Measurements from ENCODE around the gene SGSM1.
"Not testable (repeated sequence)": the region's sequence is repeated elsewhere in the genome, so short reads cannot be mapped to it uniquely, and the experiment has no call there.

The SGSM1 gene

DNA sequence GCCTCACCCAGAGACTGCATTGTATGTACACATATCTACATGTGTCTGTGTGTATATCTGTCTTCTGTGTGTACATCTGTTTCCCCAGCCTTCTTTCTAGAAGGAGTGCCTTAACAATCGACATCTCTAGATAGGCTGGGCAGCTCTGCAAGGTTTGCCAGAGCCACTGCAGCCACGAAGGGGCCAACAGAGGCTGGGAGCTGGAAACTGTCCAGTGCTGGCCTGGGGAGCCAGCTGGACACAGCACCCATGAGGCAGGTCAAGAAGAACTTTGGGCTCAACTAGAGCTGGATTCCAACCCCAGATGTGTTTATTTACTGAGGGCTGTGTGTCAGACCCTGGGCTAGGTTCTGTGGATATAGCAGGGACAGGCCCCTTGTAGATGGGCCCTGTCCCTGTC lies 3.3 kb downstream of the SGSM1 start:
- DNase-seq, result no peak

DNA sequence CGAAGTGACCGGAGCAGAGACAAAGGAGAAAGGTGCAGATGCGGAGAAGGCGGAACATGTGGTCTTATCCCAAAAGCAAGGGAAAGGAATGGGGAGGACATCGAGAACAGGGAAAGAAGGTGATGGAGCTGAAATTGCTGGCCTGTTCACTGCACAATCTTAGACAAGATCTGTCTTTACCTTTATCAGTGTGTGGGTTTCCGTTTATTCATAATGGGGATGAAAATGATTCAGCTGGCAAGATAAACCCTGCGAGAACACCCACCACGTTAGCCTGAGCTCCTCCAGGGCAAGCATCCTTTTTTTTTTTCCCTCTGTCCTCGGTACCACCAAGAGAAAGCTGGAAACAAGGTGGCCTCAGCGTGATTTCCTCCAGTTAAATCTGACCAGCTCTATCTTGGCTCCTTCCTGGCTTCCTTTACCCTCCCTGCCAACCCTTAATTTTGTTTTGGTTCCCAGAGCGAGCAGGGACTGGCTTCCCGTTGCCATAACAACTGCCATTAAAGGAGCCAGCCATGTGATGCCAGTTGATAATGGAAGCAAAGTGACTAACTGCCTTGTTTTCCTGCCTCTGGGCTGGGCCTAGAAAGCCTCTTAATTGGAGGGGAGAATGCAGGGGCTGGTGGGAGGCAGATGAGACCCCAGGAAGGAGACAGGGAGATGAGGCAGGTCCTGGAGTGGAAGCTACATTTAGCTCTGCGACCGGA lies 4.2 kb downstream of the SGSM1 start:
- DNase-seq, result no peak

DNA sequence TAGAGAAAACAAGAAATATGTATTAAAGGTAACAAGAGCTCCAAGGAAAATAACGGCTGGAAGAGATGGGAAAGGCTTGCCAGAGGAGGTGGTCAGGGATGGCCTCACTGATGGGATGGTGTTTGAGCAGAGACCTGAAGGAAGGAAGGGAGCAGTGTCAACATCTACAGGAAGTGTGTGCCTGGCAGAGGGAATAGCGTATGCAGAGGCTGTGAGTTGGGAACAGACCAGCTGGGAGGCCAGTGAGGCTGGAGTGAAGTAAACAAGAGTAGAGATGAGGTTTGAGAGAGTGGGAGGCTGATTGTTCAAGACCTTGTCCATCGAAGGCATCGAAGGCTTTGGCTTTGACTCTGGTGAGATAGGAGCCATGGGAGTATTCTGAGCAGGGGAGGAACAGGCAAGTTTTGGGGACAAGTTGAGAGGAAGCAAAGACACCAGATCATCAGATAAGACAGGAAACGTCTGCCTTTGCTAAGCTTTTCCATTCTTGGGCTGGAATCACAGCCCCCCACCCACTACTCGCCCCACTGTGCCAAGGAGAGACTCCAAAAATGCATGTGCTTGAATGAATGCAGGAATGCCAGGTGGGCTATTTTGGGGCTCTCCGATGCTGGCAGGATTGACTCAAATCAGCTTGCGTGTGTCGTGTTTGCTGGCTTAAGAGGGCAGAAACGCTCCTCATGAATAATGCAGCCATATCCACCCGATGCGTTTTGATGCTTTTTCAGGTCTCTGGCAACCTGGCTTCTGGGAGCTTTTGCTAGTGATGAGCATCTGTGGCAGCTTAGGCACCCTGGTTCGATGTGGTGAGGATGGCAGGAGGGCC lies 7.2 kb downstream of the SGSM1 start:
- DNase-seq, result no peak

DNA sequence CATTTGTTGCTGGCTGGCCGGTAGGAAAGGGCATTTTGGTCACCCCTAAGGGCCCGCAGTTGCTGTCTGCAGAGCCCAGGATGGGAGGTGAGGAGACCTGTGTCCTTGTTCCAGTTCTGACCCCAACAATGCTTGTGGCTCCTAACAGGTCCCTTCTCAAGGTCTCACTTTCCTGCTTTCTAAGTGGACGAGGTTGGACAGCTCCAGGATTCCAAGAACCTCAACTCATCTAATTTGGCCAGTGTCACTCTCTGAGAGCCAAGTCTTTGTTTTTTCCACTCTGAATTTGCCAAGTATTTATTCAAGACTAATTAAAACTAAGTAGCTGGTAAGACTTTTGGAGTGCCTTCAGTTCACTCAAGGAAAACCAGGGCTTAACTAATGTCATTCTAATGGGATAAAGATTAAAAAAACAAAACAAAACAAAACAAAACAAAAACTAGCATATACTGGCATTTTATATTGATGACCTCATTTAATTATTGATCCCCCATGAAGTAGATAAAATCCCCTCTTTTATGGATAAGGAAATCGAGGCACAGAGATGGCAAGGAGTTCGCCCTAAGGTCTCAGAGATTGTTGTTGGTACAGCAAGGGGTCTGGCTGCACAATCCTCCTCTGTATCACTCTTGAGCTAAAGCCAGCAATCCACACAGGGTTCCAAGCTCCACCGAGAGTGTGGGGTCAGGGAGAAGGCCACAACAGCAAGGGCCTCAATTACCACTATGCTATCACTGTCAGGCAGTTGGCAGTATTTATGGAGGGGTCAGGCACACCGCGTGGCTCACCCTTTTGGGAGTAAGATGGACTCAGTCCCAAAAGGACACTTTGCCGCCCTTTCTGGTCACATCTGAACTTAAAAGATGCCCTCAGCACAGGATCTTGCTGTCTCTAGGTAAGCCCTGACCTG lies 8.1 kb downstream of the SGSM1 start:
- DNase-seq, result no peak

DNA sequence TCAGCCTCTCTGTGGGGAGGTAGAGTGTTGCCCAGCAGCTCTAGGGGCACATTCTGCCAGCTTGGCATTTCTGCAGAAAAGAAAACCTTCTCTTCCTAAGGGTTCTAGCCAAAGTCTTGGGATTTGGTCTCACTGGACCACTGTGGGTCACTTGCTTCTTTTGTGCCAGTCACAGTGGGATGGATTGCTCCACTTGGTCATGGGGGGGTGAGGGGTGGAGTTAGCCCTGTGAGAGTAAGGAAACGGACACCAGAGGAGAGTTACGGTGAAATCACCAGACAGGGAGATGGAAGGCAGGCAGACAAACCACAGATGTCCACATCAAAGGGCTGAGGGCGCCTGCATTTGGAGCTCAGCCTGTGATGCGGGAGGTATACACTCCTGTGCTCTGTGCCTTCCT lies 10.8 kb downstream of the SGSM1 start:
- no peak for DNase-seq

DNA sequence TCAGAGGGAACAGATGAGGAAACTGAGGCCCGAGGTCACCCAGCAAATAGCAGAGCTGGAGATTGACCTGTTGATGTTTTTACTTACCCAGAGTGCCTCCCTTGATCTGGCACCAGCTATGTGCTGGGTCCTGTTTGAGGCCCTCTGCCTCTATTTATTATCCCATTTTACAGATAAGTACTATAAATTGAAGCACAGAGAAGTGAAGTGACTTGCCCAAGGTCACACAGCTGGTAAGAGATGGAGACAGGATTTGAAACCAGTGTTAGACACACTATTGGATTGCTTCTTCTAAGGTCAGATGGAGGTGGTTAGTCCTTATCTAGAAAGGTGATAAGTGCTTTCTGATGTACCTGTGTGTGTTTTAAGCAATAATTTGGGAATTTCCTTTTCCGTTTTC lies 13.5 kb downstream of the SGSM1 start:
- DNase-seq, result no peak

DNA sequence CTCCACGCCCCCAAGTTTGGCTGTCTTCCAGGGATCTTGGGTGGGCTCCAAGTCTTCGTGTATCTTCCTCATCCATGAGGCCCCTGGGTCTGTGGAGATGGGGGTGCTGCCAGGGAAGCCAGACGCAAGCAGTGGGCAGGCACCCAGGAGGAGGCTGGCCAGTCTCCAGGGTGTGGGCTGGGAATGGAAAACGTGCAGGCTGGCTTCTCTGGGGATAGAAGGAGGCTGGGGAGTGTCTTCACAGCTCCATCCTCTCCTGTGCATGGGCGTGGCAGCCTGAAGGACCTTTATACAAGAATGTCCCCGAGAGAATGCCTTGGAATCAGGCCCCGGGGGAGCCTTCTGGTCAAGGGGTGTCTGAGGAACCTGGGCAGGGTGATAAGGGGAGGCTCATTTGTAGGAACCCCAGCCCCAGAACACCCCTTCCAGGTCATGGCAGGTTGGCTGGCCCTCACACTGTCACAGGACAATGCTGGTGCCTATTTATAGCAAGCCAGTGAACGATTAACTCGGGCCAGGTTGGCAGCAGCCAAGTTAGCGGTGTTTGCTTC lies 14.0 kb downstream of the SGSM1 start:
- no peak for DNase-seq

DNA sequence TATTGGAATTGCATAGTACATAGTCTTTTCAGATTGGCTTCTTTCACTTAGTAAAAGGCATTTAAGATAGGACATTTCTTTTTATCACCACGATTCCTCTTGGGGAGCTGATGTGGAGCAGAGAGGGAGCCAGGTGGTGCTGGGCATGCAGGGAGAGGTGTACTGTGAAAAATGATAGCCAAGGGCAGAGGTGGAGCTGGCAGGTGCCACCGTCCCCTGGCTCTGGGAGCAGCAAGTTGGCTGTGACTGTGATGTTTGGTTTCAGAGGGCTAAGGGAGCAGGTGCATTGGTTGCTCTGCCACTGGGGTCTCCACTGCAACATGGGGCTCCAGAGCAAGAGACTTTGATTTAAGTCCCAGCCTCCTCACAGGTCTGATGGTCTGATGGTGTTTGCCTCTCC lies 16.5 kb downstream of the SGSM1 start:
- DNase-seq, result no peak

DNA sequence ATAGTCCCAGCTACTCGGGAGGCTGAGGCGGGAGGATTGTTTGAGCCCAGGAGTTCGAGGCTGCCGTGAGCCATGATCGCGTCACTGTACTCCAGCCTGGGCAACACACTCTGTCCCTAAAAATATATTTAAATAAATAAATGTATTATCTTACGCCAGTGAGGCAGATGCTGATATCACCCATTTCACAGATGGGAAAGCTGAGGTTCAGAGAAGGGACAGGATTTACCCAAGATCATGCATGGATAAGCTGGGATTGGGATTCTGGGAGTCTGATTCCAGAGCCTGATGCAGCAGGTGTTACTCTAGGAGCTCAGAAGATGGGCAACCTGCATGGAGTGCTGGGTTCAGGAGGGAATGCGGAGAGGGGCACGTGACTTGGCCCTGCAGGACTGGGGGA lies 17.8 kb downstream of the SGSM1 start:
- DNase-seq, result no peak

DNA sequence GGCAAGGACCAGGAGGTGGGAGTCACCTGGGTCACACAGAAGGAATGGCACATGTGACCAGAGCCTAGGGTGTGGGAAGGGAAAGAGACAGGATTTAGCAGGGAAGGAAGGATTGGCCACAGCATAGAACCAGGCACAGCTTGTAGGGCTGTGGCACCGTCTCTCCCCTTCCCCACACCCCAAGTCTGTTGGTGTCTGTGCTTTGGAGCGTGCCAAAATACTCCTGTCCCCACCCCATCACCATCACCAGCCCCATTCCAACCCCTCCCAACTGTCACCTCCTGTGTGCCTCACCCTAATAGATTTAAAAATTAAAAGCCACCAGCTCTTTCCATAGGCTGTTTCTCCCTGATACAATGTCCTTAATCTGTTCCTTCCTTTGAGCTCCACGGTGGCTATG lies 18.2 kb downstream of the SGSM1 start:
- no peak for DNase-seq

DNA sequence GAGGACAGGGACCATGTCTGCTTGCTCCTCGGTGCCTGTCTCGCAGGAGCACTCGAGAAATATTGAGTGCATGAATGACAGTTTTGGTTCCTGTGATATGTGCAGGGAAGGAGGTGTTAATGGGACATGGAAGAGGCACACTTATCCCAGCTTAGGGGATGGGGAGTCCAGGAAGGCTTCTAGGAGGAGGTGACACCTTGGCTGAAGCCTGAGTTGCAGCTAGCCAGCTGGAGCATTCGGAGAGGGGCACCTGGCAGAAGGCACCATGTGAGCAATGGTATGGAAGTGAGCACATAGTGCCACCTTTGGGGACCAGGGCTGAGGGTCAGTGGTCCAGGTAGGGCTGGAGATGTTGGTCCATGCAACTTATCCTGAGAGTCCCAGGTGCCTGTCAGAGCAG lies 18.9 kb downstream of the SGSM1 start:
- DNase-seq, result no peak

DNA sequence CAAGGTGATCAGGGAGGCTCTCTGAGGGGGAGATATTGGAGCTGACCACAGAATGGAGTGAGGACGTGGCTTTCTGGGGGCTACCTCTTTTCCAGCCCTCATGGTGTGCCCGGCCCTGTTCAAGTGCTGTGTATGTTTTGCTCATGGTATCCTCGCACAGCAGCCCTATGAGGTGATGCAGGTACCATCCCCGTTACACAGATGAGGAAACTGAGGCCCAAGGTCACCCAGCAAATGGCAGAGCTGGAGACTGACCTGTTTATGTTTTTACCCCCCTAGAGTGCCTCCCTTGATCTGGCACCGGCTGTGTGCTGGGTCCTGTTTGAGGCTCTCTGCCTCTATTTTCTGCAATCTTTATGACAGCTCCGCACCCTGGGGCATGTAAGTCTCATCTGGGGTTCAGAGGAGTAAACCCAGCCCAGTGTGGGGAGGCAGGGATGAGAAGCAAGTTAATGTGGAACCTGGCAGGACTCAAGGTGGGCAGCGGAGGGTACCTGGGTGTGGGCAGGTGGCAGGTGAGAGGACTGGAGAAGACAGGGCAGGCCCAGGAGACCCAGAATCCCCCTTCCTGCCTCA lies 20.8 kb downstream of the SGSM1 start:
- DNase-seq, result no peak

DNA sequence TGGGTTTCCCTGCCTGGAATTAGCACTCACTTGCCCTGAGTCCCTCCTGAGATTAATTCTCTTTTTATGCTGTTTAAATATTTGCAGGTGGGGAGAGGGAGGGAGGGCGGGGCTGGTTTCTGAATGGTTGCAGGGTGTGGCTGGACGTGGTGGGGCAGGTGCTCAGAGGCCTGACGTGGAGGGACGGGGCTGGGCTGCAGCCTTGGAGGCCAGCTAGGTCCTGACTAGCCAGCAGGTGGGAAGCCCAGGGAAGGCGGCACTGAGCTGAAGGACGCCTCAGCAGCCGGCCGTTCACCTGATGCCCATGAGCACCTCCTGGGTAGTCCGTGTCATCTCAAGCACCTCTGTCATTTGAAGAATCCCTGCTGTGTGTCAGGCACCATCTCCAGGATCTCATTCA lies 21.3 kb downstream of the SGSM1 start:
- DNase-seq, result no peak

DNA sequence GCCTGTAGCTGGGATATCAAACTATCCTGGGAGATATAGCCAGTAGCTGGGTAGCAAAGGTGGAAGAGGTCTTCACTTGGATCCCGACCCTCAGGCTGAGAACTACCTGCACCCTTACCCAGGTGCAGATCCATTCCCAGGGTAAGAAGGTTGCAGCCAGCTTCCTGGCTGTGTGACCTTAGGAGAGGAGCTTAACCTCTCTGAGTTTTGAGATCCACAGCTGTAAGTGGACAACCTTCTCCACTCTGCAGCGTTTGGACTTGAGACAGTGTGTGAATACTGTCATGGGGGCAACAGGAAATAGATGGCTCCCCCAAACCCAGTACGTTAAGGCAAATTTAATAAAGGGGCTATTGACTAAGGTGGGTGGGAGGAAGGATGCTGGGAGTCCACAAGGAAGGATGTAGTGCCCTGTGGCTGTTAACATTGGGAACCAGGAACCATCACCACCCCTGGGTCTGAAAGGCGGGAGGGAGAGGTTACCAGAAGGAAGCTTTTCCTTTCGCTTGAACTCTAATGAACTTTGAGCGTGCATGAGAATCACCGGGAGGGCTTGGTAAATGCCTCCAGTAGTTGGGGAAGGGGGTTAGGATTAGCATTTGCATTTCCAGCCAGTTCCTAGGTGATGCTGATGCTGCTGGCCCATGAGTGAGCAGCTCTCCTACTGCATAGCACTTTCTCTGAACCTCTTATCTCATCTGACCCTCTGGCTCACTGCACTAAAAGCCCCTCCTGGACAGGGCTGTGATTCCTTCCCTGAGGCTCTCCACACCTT lies 24.4 kb downstream of the SGSM1 start:
- DNase-seq, result no peak

DNA sequence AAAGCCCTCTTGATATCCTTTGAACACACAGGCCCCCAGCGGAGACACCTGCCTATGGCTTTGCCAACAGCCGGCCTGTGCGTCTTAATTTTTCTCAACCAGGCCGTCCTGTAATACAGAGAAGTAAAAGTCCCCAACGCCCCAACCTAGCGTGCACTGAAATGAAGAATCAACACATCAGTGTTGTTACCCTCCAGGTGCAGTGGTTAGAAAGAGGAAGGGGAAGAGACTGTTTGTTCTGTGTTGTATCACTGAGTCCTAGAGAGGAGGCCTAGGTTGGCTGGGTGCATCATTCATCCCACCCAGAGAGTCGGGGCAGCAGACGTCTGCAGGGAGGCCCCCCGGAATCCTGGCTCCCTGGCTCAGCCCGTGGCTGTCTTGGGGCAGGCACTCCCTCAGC lies 25.7 kb downstream of the SGSM1 start:
- no peak for DNase-seq

DNA sequence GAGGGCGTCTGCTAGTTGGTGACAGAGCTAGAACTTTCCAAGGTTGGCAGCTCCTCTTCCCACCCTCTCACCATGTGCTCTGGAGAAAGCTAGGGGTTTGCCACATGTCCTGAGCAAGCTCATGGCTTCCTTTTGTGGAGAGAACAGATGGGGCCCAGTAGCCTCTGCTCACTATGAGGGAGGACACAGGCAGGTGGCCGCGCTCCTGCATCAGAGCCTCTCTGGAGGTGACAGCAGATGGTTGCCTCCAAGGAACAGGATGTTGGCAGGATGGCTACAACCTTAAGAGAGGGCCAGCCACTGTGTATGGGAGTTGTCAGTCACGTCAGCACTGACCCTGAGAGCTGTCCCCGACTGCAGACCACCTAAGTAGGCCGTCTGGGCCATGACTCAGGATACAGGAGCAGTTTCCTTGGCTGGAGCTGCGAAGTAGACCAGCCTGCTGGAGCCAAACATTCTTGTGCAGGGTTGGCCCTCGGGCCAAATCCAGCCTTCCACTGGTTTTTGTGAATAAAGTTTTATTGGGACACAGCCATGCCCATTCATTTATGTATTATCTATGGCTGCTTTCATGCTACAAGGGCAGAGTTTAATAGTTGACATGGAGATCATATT lies 28.0 kb downstream of the SGSM1 start:
- no peak for DNase-seq

DNA sequence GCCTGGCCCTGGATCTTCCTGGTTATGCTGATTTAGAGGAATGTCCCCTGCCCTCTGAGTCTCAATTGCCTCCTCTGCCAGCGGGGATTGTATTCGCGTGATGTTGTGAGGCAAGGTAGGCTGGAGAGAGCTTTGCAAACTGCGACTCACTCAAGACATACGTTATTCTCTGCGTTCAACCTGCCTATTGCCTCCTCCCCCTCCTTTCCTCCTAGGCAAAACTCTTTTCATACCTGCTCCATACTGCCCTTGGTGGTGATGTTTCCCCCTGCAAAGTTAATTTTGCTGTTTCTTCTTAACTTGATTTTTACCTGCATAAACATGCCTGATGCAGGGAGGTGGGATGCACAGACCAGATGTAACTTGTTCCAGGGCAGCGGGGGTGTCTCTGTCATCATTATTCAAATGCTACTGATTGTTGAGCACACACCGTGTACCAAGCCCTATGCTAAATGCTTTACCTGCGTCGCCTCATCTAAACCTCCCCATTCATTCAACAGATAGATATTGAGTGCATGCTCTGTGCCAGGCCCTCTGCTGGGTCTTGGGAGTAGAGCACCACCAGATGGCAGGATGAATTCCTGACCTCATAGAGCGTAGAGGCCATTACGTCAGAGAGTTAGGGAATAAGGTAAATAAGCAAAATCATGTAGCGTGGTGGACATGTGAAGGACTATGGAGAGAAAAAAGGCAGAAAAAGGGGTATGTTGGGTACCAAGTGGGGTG lies 29.0 kb downstream of the SGSM1 start:
- no peak for DNase-seq

DNA sequence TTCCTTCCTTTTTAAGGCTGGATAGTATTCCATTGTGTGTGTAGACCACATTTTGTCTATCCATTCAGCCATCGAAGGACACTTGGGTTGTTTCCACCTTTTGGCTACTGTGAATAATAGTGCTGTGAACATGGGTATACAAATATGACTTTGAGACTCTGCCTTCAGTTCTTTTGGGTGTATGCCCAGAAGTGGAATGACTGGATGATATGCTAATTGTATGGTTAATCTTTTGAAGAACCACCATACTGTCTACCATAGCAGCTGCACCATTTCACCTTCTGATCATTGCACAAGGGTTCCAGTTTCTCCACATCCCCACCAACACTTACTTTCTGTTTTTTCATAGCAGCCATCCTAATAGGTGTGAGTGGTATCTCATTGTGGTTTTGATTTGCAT lies 30.3 kb downstream of the SGSM1 start:
- DNase-seq, result no peak

DNA sequence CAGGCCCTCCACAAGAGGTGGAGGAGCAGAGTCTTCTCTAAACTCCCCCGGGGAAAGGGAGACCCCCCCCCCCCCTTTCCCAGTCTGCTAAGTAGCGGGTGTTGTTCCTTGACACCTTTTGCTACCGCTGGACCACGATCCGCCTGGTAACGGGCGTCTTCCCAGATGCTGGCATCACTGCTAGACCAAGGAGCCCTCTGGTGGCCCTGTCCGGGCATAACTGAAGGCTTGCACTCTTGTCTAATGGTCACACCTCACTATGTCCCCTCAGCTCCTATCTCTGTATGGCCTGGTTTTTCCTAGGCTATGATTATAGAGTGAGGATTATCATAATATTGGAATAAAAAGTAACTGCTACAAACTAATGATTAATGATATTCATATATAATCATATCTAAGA lies 31.5 kb downstream of the SGSM1 start:
- DNase-seq, result not testable (repeated sequence)

DNA sequence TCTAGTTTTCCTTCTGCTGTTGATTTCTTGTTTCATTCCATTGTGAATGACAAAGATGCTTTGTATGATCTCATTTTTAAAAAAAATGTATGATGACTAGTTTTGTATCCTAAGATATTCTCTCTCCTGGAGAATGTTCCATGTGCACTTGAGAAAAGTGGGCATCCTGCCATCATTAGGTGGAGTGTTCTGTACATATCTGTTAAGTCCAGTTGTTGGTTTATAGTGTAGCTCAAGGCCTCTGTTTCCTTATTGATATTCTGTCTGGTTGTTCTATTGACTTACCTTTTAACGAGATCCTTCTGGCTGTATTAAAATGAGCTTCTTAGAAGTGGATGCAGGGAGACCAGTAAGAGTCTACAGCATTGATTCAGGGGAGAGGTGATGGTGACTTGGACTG lies 35.2 kb downstream of the SGSM1 start:
- no peak for DNase-seq

DNA sequence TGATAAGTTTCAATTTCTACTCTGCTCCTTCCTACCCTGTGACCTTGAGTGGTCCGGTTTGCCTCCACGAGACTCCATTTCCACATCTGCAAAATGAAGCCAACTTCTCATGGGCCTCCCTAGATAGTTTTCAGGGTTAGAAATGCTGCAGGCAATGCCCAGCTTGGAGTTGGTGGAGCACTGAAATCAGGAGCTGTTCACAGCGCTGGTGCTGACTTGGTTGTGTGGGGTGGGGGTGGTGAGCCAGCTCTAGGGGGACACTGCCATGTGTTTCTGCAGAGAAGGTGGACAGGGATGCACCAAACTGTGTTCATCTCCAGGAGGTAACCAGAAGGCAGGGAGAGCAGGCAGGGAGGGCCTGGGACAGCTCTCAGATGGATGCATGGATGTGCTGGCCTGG lies 37.0 kb downstream of the SGSM1 start:
- no peak for DNase-seq
